Cardiac fibroblast (primary cell): ENCODE results near the gene IQGAP2.
A peak's percentile ranks its signal among the peaks of the same experiment; 100 is the strongest.
"Not testable (repeated sequence)": the region's sequence is repeated elsewhere in the genome, so short reads cannot be mapped to it uniquely, and the experiment has no call there.

Experiments
- DNase-seq, 2 donors: peaks; one replicate each; pipeline versions ENCODE4 v3.0.0 to v3.0.0-alpha.2; 2010; ENCODE audit warnings: low read depth in 2 of 2
- H3K4me3 ChIP-seq, 2 donors: replicated peaks in 1 of 2; 1 replicate in 1 of 2; 2 replicates in 1 of 2; pipeline ENCODE4 v1.5.1; 2011; ENCODE audit warnings: low read depth in 2 of 2, low read length in 2 of 2, mild to moderate bottlenecking in 2 of 2, moderate library complexity in 1 of 2
- TF ChIP-seq, protein P1 (sequence below): IDR thresholded peaks from one replicate; pipeline ENCODE4 v1.5.1; 2011; ENCODE audit warnings: low read depth, mild to moderate bottlenecking, low read length, inconsistent platforms

Gene IQGAP2

GRCh38 chr5:76598531-76598930 is 195.4 kb downstream of the IQGAP2 start:
- H3K4me3 ChIP-seq = no peak overlapping the region
- TF ChIP-seq, protein P1, sequence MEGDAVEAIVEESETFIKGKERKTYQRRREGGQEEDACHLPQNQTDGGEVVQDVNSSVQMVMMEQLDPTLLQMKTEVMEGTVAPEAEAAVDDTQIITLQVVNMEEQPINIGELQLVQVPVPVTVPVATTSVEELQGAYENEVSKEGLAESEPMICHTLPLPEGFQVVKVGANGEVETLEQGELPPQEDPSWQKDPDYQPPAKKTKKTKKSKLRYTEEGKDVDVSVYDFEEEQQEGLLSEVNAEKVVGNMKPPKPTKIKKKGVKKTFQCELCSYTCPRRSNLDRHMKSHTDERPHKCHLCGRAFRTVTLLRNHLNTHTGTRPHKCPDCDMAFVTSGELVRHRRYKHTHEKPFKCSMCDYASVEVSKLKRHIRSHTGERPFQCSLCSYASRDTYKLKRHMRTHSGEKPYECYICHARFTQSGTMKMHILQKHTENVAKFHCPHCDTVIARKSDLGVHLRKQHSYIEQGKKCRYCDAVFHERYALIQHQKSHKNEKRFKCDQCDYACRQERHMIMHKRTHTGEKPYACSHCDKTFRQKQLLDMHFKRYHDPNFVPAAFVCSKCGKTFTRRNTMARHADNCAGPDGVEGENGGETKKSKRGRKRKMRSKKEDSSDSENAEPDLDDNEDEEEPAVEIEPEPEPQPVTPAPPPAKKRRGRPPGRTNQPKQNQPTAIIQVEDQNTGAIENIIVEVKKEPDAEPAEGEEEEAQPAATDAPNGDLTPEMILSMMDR = no peak
- no peak for DNase-seq

GRCh38 chr5:76600716-76601115 is 197.6 kb downstream of the IQGAP2 start:
- TF ChIP-seq, protein P1 = no peak
- DNase-seq = no peak

GRCh38 chr5:76601470-76601869 is 198.4 kb downstream of the IQGAP2 start:
- TF ChIP-seq, protein P1 = peak; percentile 62
- H3K4me3 ChIP-seq = no peak overlapping the region
- DNase-seq = peak; percentile 87 to 88

More at GRCh38 chr5:76600716-76601115, 197.6 kb downstream of the IQGAP2 start:
- H3K4me3 ChIP-seq = no peak overlapping the region

GRCh38 chr5:76602094-76602726 is 199.1 kb downstream of the IQGAP2 start:
- H3K4me3 ChIP-seq = no peak overlapping the region
- TF ChIP-seq, protein P1 = peak; percentile 33
- peak; percentile 59 to 65 for DNase-seq

DNA sequence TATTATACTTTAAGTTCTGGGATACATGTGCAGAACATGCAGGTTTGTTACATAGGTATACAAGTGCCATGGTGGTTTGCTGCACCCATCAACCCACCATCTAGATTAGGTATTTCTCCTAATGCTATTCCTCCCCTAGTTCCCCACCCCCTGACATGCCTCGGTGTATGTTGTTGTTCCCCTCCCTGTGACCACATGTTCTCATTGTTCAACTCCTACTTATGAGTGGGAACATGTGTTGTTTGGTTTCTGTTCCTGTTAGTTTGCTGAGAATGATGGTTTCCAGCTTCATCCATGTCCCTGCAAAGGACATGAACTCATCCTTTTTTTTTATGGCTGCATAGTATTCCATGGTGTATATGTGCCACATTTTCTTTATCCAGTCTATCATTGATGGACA is 200.9 kb downstream of the IQGAP2 start:
- not testable (repeated sequence) for H3K4me3 ChIP-seq, DNase-seq

DNA sequence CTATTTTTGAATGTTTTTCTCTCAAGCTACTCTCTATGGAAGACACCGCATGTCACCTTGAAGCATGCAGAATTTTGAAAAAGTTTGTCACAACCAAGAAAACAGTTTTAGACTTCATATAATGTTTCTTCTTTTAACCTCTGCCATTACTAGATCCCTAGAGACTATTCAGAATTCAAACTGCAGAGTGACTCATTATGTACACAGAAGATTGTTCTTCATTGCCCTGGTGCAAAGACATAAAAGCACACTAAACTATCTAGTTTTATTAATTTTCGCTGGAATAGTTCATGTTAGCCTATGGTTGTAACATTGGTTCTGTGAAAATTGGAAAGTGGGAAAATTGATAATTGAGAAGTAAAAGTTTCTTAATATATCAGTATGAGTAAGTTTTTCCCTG is 201.8 kb downstream of the IQGAP2 start:
- TF ChIP-seq, protein P1 = no peak
- H3K4me3 ChIP-seq = no peak overlapping the region
- DNase-seq = peak; percentile 55 to 81

DNA sequence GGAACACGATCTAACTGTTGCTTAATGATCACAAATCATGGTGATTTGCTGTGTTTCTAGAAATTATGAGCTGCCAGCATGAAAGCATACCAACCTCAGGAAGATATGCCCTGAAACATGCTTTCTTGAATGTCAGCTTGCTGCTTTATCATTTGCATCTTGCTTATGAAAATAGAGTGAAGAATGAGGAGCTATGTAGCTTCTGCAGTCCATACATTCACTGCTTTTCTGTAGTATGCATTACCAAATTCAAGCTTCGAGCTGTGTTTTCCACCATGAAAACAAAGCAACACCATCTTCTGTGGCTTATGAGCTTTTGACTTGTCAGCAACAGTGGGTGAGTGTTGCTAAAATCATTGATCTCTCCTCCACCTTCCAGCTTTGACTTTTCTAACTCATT is 203.6 kb downstream of the IQGAP2 start:
- no peak overlapping the region for H3K4me3 ChIP-seq
- TF ChIP-seq, protein P1 = no peak
- DNase-seq = no peak
